ENCODE data around the gene PEAR1.
"Not testable (repeated sequence)": the region's sequence is repeated elsewhere in the genome, so short reads cannot be mapped to it uniquely, and the experiment has no call there.

Gene PEAR1

DNA sequence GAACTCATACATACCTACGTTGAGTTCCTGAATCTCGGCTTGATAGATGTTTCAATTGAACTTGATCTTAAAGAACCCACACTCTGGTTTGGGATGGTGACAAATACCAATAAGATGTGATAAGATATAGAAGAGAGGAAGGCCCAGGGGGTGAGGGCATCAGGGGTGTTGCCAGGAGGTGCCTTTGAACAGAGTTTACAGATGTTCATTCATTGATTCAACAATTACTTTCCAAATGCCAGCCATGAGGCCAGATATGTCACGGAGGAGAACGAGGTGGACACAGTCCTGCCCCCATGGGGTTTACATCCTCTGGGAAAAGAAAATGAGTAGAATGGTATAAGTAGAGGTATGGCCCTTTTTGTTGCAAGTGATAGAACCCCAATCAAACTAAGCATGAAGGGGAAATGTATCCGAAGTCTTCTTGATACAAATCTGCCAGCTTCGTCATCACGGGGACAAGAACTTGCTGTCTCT lies 27.6 kb downstream of the PEAR1 start:
- no peak for DNase-seq

DNA sequence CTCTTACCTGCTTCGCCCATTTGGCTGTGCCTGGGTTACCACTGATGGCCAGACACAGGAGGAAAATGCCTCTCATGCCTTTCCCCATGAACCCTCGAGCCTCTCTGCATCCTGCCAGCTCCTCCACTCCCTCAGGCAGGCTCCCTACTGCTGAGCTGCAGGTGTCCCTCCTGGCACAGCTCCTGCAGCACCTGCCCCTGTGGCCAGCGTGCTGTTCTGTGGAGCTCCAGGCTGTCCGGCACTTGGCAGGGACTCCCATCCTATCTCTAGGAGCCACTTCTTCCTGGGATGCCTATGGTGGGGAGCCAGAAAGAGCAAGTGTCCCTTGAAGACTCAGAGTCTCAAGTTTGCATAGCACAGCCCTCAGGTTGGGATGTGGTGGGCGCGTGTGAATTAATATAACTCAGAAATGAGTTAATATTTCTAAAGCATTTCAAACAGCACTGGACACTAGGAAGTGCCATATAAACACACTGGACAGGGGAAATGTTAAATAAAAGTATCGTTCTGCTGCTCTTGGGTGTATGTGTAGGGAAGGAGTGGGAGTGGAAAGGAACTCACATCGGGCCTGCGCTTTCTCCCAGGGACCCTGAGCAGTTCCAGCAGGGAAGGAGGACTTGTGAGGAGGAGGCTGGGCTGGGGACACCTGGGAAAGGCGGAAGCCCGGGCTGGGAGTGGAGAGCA lies 29.6 kb downstream of the PEAR1 start:
- DNase-seq, result no peak

- DNase-seq, result no peak
These were observed 30.4 kb downstream of the PEAR1 start for GRCh38 chr1:156923670-156924477.

- DNase-seq, result no peak
These were observed 31.1 kb downstream of the PEAR1 start for GRCh38 chr1:156924478-156925153.

- DNase-seq, result no peak
These were observed 31.9 kb downstream of the PEAR1 start for GRCh38 chr1:156925154-156926010.

GRCh38 chr1:156926175-156926574 lies 32.7 kb downstream of the PEAR1 start:
- no peak for DNase-seq

- not testable (repeated sequence) for DNase-seq
These were observed 33.2 kb downstream of the PEAR1 start for GRCh38 chr1:156926695-156927094.

DNA sequence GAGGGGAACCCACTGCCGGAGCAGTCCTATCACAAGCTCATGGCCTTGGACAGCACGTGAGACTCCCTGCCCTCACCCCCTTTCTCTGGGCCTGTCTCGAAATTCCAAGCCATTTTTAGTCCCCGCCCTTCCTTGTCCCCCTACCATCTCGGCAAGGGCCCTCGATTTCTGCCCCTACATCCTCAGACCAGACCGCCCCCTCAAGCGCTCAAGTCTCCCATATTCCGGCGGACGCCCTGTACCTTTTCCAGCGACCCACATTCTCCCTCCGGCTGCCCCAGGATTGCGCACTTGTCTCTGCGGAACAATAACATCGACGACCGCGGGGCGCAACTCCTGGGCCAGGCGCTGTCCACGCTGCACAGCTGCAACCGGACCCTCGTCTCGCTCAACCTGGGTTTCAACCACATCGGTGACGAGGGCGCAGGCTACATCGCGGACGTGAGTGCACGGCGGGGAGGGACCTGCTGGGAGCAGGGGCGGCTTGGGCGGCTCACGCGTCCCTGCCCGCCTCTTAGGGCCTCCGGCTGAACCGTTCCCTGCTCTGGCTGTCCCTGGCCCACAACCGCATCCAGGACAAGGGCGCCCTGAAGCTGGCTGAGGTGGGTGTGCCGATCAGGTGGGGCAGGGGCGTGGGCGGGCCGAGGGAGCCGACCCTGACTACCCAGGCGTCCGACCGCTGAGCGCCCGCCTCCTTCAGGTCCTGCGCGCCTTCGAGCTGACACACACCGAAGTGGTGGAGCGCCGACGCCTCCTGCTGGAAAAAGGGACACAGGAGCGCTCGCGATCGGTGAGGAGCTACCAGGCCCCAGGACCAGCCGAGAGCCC lies 33.9 kb downstream of the PEAR1 start:
- no peak for DNase-seq

- no peak for DNase-seq
These were observed 34.6 kb downstream of the PEAR1 start for GRCh38 chr1:156928043-156928602.

DNA sequence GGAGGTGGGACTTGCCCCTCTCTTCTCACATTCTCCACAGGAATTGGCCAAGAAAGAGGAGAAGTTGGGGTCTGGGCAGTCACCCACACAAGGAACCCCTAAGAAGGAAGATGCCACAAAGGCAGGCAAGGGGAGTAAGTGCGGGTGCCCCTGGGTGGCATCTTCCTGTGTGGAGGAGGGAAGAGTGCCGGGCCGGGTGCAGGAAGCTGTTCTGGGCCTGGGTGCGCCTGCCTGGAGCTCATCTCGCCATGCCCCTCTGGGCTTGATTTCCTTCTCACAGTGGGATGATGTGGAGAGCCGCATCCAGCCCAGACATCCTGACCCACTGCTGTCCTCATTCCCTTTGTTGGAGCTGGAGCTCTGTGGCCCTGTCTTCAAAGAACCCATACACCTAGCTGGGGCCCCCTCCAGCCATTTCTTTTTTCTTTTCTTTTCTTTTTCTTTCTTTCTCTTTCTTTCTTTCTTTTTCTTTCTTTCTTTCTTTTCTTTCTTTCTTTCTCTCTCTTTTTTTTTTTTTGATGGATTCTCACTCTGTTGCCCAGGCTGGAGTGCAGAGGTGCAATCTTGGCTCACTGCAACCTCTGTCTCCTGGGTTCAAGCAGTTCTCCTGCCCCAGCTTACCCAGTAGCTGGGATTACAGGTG lies 36.2 kb downstream of the PEAR1 start:
- no peak for DNase-seq

DNA sequence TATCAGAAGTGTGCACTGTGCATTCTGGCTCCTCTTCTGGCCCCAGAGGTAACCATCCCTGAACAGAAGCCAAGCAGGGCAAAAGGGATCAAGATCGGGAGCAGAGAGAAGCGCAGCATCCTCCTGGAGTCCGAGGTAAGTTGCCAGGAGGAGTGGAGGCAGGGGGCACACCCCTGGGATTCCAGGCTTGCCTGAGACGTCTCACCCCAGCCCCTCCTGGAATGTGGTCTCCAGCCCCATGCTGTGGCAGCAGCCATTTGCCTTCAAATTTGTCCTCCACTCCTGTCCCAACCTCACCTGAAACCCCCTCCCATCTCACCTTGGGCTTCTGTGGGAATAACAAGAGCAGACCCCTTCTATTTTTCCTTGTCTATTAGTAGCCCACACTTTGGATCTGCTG lies 37.0 kb downstream of the PEAR1 start:
- DNase-seq, result no peak

DNA sequence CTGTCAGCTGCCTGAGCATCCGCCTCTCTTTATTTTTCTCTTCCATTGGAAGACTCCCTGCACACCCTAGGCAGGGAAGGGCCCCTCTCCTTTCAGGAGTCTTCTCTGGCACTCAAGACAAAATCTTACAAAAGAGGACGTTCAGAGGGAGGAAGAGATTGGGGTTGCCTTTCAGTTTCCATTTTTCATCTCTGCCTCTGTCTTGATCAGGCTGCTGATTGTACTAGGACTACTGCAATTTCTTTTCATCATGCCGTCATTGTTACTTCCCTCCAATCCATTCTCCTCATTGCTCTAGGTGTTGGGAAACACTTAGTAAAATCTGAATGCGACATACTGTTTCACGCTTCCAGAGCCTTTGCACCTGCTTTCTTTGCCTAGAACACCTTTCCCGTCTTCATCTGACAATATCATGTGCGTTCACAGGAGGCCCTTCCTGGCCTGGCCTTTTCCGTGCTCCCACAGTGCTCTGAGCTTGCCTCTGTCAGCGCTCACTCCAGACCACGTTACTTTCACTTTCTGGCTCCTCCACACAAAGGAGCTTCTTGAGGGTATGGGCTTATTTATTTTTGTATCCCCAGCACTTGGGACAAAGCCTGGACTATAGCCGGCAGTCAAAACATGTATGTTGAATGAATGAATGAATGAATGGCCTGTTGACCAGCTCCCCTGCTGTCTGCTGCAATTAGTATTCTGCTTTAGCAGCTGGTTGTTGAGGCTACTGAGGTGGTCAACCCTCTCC lies 37.9 kb downstream of the PEAR1 start:
- no peak for DNase-seq

DNA sequence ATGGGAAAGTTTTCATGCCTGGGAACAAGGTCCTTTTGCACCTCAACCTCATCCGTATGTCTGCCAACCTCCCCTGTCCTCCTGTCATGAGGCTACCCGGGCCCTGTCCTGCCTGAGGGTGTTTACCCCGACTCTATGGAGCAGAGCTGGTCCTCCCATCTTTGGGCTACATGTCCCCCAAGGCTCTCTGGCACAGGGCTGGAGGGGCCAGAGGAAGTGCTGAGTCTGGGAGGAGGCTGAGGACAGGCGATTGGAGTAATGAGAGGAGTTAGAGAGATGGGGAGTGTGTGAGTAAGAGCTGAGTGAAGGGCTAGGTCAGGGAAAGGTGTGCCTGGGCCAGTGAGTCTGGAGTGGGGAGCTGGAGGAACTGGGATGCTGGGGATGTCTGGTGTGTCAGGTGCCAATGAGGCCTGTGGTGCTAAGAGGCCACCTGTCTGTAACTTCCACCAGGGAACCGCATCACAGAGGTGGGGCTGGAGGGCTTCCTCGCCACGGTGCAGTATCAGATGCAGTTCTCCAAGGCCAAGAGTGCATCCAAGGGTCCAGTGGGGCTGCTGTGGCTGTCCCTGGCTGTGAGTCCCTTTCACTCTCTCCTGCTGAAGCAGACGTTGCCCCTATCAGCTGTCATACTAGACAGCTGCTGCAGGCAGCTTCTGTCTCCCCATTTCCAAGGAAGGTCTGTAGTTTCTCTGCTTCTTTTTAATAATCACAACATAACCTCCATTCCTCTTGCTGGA lies 38.6 kb downstream of the PEAR1 start:
- DNase-seq, result no peak

GRCh38 chr1:156933136-156933535 lies 39.6 kb downstream of the PEAR1 start:
- DNase-seq, result no peak

GRCh38 chr1:156935505-156936128 lies 42.1 kb downstream of the PEAR1 start:
- DNase-seq, result no peak

- no peak for DNase-seq
These were observed 42.7 kb downstream of the PEAR1 start for GRCh38 chr1:156936191-156936590.

DNA sequence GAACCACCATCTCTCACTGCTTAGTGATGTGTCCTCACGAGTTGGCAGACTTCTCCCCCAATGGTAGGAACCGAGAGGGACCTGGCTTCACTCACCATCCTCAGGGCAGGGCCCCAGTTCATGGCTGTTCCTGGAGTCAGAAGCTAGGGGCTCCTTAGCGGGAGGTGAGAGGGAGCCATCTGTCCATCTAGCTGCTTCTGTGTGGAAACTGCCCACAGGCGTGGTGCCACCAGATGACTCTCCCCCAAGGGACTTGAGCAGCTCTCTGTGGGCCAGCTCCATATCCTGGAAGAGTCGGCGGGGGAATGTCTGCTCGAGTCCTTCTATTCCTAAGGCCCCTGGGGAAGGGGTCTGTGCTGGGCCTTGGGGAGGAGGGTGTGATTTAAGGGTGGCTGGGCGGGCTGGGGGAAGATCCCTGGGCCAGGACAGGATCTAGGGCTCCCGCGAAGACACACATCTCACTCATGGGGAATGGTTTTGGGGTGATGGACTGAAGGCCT lies 43.3 kb downstream of the PEAR1 start:
- no peak for DNase-seq

- no peak for DNase-seq
These were observed 44.4 kb downstream of the PEAR1 start for GRCh38 chr1:156937883-156938282.

Data from C1 segment of cervical spinal cord (tissue), 14 donors.